SK-N-SH treated with all-trans-retinoic acid at 6 μM for 48 hours (cell line): ENCODE results near the gene SORCS2.

Experiments used
- ARNTL ChIP-seq: fragments of 450-650 bp; formaldehyde crosslinking; IDR thresholded peaks from 2 replicates; pipeline ENCODE4 v1.5.0; 2020; ENCODE audit warnings: low read depth, mild to moderate bottlenecking, moderate library complexity, borderline replicate concordance
- CREB5 ChIP-seq: fragments of 250-450 bp; sonication (Bioruptor Pico); IDR thresholded peaks from 2 replicates; pipeline ENCODE4 v1.5.1; 2020; ENCODE audit warnings: low read depth, mild to moderate bottlenecking, moderate library complexity
- CSDC2 ChIP-seq: fragments of 250-450 bp; sonication (Bioruptor Pico); IDR thresholded peaks from 2 replicates; pipeline ENCODE4 v1.5.0; 2020; ENCODE audit warnings: mild to moderate bottlenecking, moderate library complexity
- CSRNP3 ChIP-seq: fragments of 250-450 bp; sonication (Bioruptor Pico); IDR thresholded peaks from 2 replicates; pipeline ENCODE4 v1.5.1; 2021; ENCODE audit warnings: mild to moderate bottlenecking, moderate library complexity
- GLIS3 ChIP-seq: fragments of 250-450 bp; sonication (Bioruptor Pico); IDR thresholded peaks from 2 replicates; pipeline ENCODE4 v1.5.0; 2020; ENCODE audit warnings: mild to moderate bottlenecking, moderate library complexity
- ISL1 ChIP-seq: fragments of 250-450 bp; sonication (Bioruptor Pico); IDR thresholded peaks from 2 replicates; pipeline ENCODE4 v2.1.2; 2022; ENCODE audit warnings: mild to moderate bottlenecking, moderate library complexity
- PATZ1 ChIP-seq: fragments of 250-450 bp; sonication (Bioruptor Pico); IDR thresholded peaks from 2 replicates; pipeline ENCODE4 v1.8.0; 2020; ENCODE audit warnings: mild to moderate bottlenecking, moderate library complexity, borderline replicate concordance
- TOX ChIP-seq: fragments of 250-450 bp; sonication (Bioruptor Pico); IDR thresholded peaks from 2 replicates; pipeline ENCODE4 v1.8.0; 2021; ENCODE audit warnings: mild to moderate bottlenecking, moderate library complexity, borderline replicate concordance
- ZFP30 ChIP-seq: fragments of 450-650 bp; formaldehyde crosslinking; IDR thresholded peaks from 2 replicates; pipeline ENCODE4 v1.5.0; 2022; ENCODE audit warnings: mild to moderate bottlenecking, moderate library complexity

GRCh38 chr4:7209699-7210098 lies 17.4 kb downstream of the SORCS2 start:
- TF ChIP-seq CSRNP3 (CRISPR knock-in tag) (no peak), PATZ1 (no peak), CREB5 (CRISPR knock-in tag) (no peak), ISL1 (CRISPR knock-in tag) (no peak), GLIS3 (CRISPR knock-in tag) (no peak), CSDC2 (no peak), ZFP30 (CRISPR knock-in tag) (no peak), ARNTL (CRISPR knock-in tag) (no peak), TOX (CRISPR knock-in tag) (no peak)
